BJ (cell line): Measurements from ENCODE around the gene RASSF8. TPM values are rescaled to one million over a fixed set of nuclear protein-coding genes. Genes with fewer than 3 reads are reported as not detected.
A peak's percentile ranks its signal among the peaks of the same experiment; 100 is the strongest.

Experiments used
- CTCF ChIA-PET: fragments of 350-600 bp; formaldehyde crosslinking; extraction: SDS; loops from one replicate; lab custom pipeline; 2021; ENCODE audit warnings: antibody characterized with exemption, inconsistent platforms; lab: Yijun Ruan, JAX
- POLR2A ChIA-PET: fragments of 300-600 bp; sonication (Branson Sonifier 250); formaldehyde crosslinking; extraction: SDS; loops from one replicate; lab custom pipeline; 2021; ENCODE audit warnings: antibody characterized with exemption; lab: Charles Lee
- DNase-seq: peaks from one replicate; pipeline ENCODE4 v3.0.0-alpha.2; 2011; ENCODE audit warnings: low read depth
- H3K27me3 ChIP-seq: 2 replicates; pipeline ENCODE4 v1.6.0; 2011; ENCODE audit warnings: low read length; ENCODE audit not compliant: control insufficient read depth, insufficient read depth
- H3K36me3 ChIP-seq: 2 replicates; pipeline ENCODE4 v1.5.1; 2011; ENCODE audit warnings: low read length; ENCODE audit not compliant: control insufficient read depth, insufficient read depth
- H3K4me3 ChIP-seq: 2 replicates; pipeline ENCODE4 v1.5.1; 2011; ENCODE audit warnings: low read depth, mild to moderate bottlenecking, control low read depth, low read length
- CTCF ChIP-seq: IDR thresholded peaks from 2 replicates; pipeline ENCODE4 v1.5.1; 2011; ENCODE audit warnings: low read depth, mild to moderate bottlenecking, control low read depth, inconsistent platforms, low read length, moderate library complexity; ENCODE audit not compliant: insufficient read depth
- polyA plus RNA-seq: library from polyadenylated mRNA; depleted of rRNA; stranded (reverse); fragments of >200 nt; gene quantifications from 2 replicates; pipeline ENCODE4 v1.2.3, GENCODE V29; 2011

Gene RASSF8
- polyA plus RNA-seq, 1 experiment = 35.8 TPM

GRCh38 chr12:26112703-26113147 lies 154.2 kb downstream of the RASSF8 start:
- DNase-seq = no peak
- H3K4me3 ChIP-seq = no peak overlapping the region
- no peaks in the 10 kb centered on the region for H3K27me3 ChIP-seq
- H3K36me3 ChIP-seq = no peaks in the 10 kb centered on the region
- CTCF ChIA-PET = no interaction called here
- no peak for TF ChIP-seq CTCF
- POLR2A ChIA-PET = no interaction called here

- H3K27me3 ChIP-seq = no peaks in the 10 kb centered on the region
- no peaks in the 10 kb centered on the region for H3K36me3 ChIP-seq
- no peak for TF ChIP-seq CTCF
- no peak overlapping the region for H3K4me3 ChIP-seq
- DNase-seq = no peak
- ChIA-PET CTCF (no interaction called here), POLR2A (no interaction called here)
Measured at GRCh38 chr12:26113181-26113654, 154.7 kb downstream of the RASSF8 start.

DNA sequence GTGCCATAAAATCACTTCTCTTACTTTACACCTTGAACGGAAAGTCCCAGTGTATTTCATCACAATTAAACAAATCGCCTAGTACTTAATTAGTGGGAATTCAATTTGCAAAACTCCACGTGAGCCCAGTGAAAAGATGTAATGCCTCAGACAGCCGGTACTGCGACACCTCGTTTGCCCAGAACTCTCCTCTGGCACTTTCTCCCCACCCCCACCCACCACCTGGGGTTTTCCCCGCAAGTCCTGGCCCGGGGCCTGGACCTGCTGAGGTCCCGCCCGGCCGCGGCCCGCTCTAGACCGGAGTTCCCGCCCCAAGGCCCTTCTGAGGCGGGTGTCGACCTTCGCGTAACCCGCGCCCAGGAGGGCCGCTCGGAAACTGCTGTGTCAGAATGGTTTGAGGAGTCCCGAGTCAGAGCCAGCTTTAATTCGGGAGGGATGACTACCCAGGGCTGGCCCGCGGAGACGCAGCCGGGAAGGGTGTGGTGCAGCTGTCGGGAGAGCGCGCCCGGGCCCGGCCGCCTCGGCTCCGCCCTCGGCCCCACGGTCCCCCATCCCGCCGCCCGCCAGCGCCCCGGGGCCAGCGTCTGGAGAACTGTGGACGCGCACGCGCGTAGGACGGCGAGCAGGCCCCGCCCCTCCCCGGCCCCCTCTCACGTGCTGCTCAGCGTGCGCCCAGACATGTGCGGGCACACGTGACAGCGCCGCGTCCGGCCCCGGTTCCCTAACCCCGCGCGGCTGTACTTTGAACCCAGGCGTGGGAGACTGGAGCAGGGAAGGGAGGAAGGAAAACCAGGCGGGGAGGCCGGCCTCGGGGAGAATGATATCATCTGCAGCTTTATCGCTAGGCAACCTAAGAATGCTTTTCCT lies 155.6 kb downstream of the RASSF8 start:
- Histone ChIP-seq H3K27me3 (no peaks in the 10 kb centered on the region), H3K36me3 (no peaks in the 10 kb centered on the region), H3K4me3 (peak overlapping the region; percentile 57)
- POLR2A ChIA-PET = no interaction called here
- DNase-seq = peak; percentile 64
- CTCF ChIA-PET = interaction anchor here (0.6 to 2.3 kb wide), 4 partner anchors 17 to 537 kb away, joined by 4 to 10 read pairs (median 8); no protein-coding TSS in a partner anchor
- peak; percentile 28; the same call in 1 of the 2 replicates for TF ChIP-seq CTCF

GRCh38 chr12:26114720-26115401 lies 156.4 kb downstream of the RASSF8 start:
- CTCF ChIA-PET = interaction anchor here (0.6 to 2.3 kb wide), 7 partner anchors 9 to 770 kb away, joined by 3 to 10 read pairs (median 4); no protein-coding TSS in a partner anchor
- POLR2A ChIA-PET = no interaction called here
- Histone ChIP-seq H3K36me3 (no peaks in the 10 kb centered on the region), H3K4me3 (peak overlapping the region; percentile 57), H3K27me3 (no peaks in the 10 kb centered on the region)
- no peak for TF ChIP-seq CTCF
- DNase-seq = no peak
